BE2C (cell line): ENCODE data around the gene ZBTB16.
A peak's percentile ranks its signal among the peaks of the same experiment; 100 is the strongest.

Experiments
- DNase-seq: peaks from one replicate; pipeline ENCODE4 v3.0.0-alpha.2; 2020
- H3K27me3 ChIP-seq: fragments of 250-450 bp; sonication (Bioruptor Pico); 2 replicates; pipeline ENCODE4 v1.5.1; 2020; ENCODE audit warnings: mild to moderate bottlenecking
- H3K36me3 ChIP-seq: fragments of 250-450 bp; sonication (Bioruptor Pico); 2 replicates; pipeline ENCODE4 v1.5.1; 2020; ENCODE audit warnings: mild to moderate bottlenecking
- H3K4me1 ChIP-seq: fragments of 250-450 bp; sonication (Bioruptor Pico); 2 replicates; pipeline ENCODE4 v1.5.1; 2020
- H3K4me3 ChIP-seq: 2 replicates; pipeline ENCODE4 v1.5.1; 2011; ENCODE audit warnings: low read depth, low read length
- H3K9me3 ChIP-seq: fragments of 250-450 bp; sonication (Bioruptor Pico); 2 replicates; pipeline ENCODE4 v1.5.1; 2020
- CTCF ChIP-seq: IDR thresholded peaks from 2 replicates; pipeline ENCODE4 v1.5.1; 2012; ENCODE audit warnings: mild to moderate bottlenecking, low read depth, low read length

The ZBTB16 gene

GRCh38 chr11:114256967-114257286 lies 197.4 kb downstream of the ZBTB16 start:
- Histone ChIP-seq H3K27me3 (no peaks in the 10 kb centered on the region), H3K4me1 (peaks cover 6% of the 10 kb centered on the region; the same call in 1 of the 2 replicates), H3K9me3 (no peaks in the 10 kb centered on the region), H3K4me3 (no peak overlapping the region), H3K36me3 (no peaks in the 10 kb centered on the region)
- TF ChIP-seq CTCF = no peak
- DNase-seq = no peak

GRCh38 chr11:114257621-114258558 lies 198.4 kb downstream of the ZBTB16 start:
- Histone ChIP-seq H3K27me3 (peaks cover under 1% of the 10 kb centered on the region; the same call in 1 of the 2 replicates), H3K4me1 (peaks cover 6% of the 10 kb centered on the region; the same call in 1 of the 2 replicates), H3K36me3 (no peaks in the 10 kb centered on the region), H3K9me3 (no peaks in the 10 kb centered on the region), H3K4me3 (no peak overlapping the region)
- peak; percentile 32 for DNase-seq
- TF ChIP-seq CTCF = 0 out of 2 replicates have a peak, but pooled peaks have one; percentile 16

- H3K36me3 ChIP-seq = no peaks in the 10 kb centered on the region
- TF ChIP-seq CTCF = no peak
These were observed 199.2 kb downstream of the ZBTB16 start for GRCh38 chr11:114258696-114259095.

GRCh38 chr11:114259124-114259526 lies 199.6 kb downstream of the ZBTB16 start:
- no peaks in the 10 kb centered on the region for H3K9me3 ChIP-seq
- H3K36me3 ChIP-seq = no peaks in the 10 kb centered on the region
- H3K27me3 ChIP-seq = peaks cover 9% of the 10 kb centered on the region
- H3K4me1 ChIP-seq = peaks cover 6% of the 10 kb centered on the region; the same call in 1 of the 2 replicates
- no peak for DNase-seq
- H3K4me3 ChIP-seq = no peak overlapping the region
- no peak for TF ChIP-seq CTCF

More at GRCh38 chr11:114258696-114259095, 199.2 kb downstream of the ZBTB16 start:
- Histone ChIP-seq H3K4me3 (no peak overlapping the region), H3K9me3 (no peaks in the 10 kb centered on the region), H3K4me1 (peaks cover 6% of the 10 kb centered on the region; the same call in 1 of the 2 replicates), H3K27me3 (peaks cover 9% of the 10 kb centered on the region)
- no peak for DNase-seq

GRCh38 chr11:114259551-114259983 lies 200.1 kb downstream of the ZBTB16 start:
- no peak overlapping the region for H3K4me3 ChIP-seq
- no peaks in the 10 kb centered on the region for H3K9me3 ChIP-seq

More at GRCh38 chr11:114259551-114259983, 200.1 kb downstream of the ZBTB16 start:
- Histone ChIP-seq H3K27me3 (peaks cover 9% of the 10 kb centered on the region), H3K4me1 (peaks cover 6% of the 10 kb centered on the region; the same call in 1 of the 2 replicates), H3K36me3 (no peaks in the 10 kb centered on the region)
- no peak for DNase-seq
- TF ChIP-seq CTCF = no peak
